C4-2B (cell line): Measurements from ENCODE around the gene TMEM95.

Experiments
- CTCF ChIP-seq: fragments of 450-650 bp; conservative IDR thresholded peaks from 2 replicates; pipeline ENCODE4 v1.5.1; 2017; ENCODE audit warnings: mild to moderate bottlenecking
- ZFX ChIP-seq: fragments of 450-650 bp; IDR thresholded peaks from 2 replicates; pipeline ENCODE4 v1.6.1; 2017

GRCh38 chr17:7322520-7323194 lies 32.3 kb upstream of the TMEM95 start:
- no peak for TF ChIP-seq CTCF
- no peak for TF ChIP-seq ZFX
